GM21390 (cell line): Measurements from ENCODE around the gene OS9.
"Not testable (repeated sequence)": the region's sequence is repeated elsewhere in the genome, so short reads cannot be mapped to it uniquely, and the experiment has no call there.

Experiments
- ATAC-seq: cut with Tn5 transposase; IDR thresholded peaks from one replicate; pipeline ENCODE4 v1.9.1; 2021; ENCODE audit not compliant: unreplicated experiment

The OS9 gene

GRCh38 chr12:57694459-57695019 lies 607 bp downstream of the OS9 start:
- no peak for ATAC-seq

GRCh38 chr12:57695770-57696432 lies 2.0 kb downstream of the OS9 start:
- ATAC-seq: no peak

- no peak for ATAC-seq
Observed at GRCh38 chr12:57697076-57697475, 3.1 kb downstream of the OS9 start.

- ATAC-seq: no peak
Observed at GRCh38 chr12:57698414-57698813, 4.5 kb downstream of the OS9 start.

GRCh38 chr12:57700317-57700716 lies 6.4 kb downstream of the OS9 start:
- no peak for ATAC-seq

GRCh38 chr12:57707250-57707649 lies 13.3 kb downstream of the OS9 start:
- ATAC-seq: no peak

GRCh38 chr12:57708296-57708695 lies 14.4 kb downstream of the OS9 start:
- ATAC-seq: no peak

GRCh38 chr12:57712701-57713100 lies 18.8 kb downstream of the OS9 start:
- ATAC-seq: no peak

GRCh38 chr12:57713209-57713608 lies 19.3 kb downstream of the OS9 start:
- no peak for ATAC-seq

- not testable (repeated sequence) for ATAC-seq
Observed at GRCh38 chr12:57715036-57715748, 21.3 kb downstream of the OS9 start.

GRCh38 chr12:57715786-57716185 lies 21.9 kb downstream of the OS9 start:
- no peak for ATAC-seq

GRCh38 chr12:57716305-57716704 lies 22.4 kb downstream of the OS9 start:
- ATAC-seq: no peak

GRCh38 chr12:57717131-57717530 lies 23.2 kb downstream of the OS9 start:
- ATAC-seq: no peak

GRCh38 chr12:57717846-57718640 lies 24.1 kb downstream of the OS9 start:
- no peak for ATAC-seq

- ATAC-seq: no peak
Observed at GRCh38 chr12:57718641-57719528, 25.0 kb downstream of the OS9 start.

GRCh38 chr12:57719777-57720605 lies 26.1 kb downstream of the OS9 start:
- ATAC-seq: no peak

- no peak for ATAC-seq
Observed at GRCh38 chr12:57720606-57721595, 27.0 kb downstream of the OS9 start.

- ATAC-seq: not testable (repeated sequence)
Observed at GRCh38 chr12:57721846-57722608, 28.1 kb downstream of the OS9 start.
